Right atrium auricular region (tissue), 2 donors: ENCODE results near the gene GPRC5C. TPM values are rescaled to one million over a fixed set of nuclear protein-coding genes. Genes with fewer than 3 reads are reported as not detected.

Experiments used
- DNase-seq: peaks from one replicate; pipeline ENCODE4 v3.0.0-alpha.2; 2019; ENCODE audit warnings: low spot score
- H3K27ac ChIP-seq, 2 donors: fragments of 200-600 bp; sonication (generic); 1 replicate in 1 of 2; 2 replicates in 1 of 2; pipeline ENCODE4 v1.5.1; 2016 to 2019
- H3K27me3 ChIP-seq, 2 donors: fragments of 200-600 bp; sonication (generic); one replicate each; pipeline versions ENCODE4 v1.5.1 to v1.6.0; 2017 to 2019
- H3K36me3 ChIP-seq: fragments of 200-600 bp; sonication (generic); one replicate; pipeline ENCODE4 v1.5.1; 2016
- H3K4me1 ChIP-seq, 2 donors: fragments of 200-600 bp; sonication (generic); one replicate each; pipeline versions ENCODE4 v1.5.1 to v1.6.0; 2017 to 2019
- H3K4me3 ChIP-seq, 2 donors: fragments of 200-600 bp; sonication (generic); 1 replicate in 1 of 2; 2 replicates in 1 of 2; pipeline ENCODE4 v1.5.1; 2017 to 2019; ENCODE audit warnings: mild to moderate bottlenecking in 1 of 2, moderate library complexity in 1 of 2
- H3K9me3 ChIP-seq, 2 donors: fragments of 200-600 bp; sonication (generic); one replicate each; pipeline ENCODE4 v1.5.1; 2019
- total RNA-seq, 2 donors: library from RNA; depleted of rRNA; stranded (reverse); fragments of >200 nt; gene quantifications; one replicate each; pipeline ENCODE4 v1.1.0, GENCODE V29; 2016
- TF ChIP-seq, protein P1 (sequence below), 2 donors: fragments of 200-600 bp; sonication (generic); IDR thresholded peaks; one replicate each; pipeline ENCODE4 v1.5.1; 2019; ENCODE audit warnings: antibody characterized with exemption in 2 of 2

The GPRC5C gene
- total RNA-seq, 2 donors from 2014 or later = 39.0 to 48.0 TPM

DNA sequence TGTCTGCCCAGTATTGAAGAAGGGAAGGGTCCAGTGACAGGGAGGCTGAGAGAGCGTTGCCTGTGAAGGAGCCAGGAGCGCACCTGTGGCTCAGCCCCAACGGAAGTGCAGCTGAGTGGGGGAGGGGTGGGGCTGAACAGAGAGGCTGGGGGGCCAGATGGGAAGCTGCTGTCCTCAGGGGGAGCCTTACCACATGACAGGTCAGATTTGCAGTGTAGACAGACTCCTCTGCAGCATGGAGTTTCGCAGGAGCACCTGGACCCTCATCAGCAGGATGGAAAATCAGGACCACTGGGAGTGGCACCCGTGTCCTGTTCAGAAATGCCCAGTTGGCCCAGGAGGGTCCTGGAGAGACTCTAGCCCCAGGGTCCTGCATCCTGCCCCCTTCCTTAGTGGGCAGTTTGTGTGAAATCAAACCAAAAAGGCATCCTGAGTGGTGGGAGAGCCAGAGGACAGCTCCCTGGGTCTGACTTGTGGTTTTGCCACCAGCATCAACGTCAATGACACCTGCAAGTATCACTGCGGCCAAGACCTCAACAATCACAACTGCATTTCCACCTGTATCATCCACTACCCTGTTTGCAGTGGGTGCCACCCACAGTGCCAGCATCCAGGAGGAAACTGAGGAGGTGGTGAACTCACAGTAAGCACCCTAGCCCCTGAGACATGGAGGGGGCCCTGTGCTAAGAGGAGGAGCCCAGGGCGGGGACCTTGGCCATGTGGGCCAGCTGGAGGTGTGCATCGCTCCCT lies 42.3 kb downstream of the GPRC5C start:
- TF ChIP-seq, protein P1, sequence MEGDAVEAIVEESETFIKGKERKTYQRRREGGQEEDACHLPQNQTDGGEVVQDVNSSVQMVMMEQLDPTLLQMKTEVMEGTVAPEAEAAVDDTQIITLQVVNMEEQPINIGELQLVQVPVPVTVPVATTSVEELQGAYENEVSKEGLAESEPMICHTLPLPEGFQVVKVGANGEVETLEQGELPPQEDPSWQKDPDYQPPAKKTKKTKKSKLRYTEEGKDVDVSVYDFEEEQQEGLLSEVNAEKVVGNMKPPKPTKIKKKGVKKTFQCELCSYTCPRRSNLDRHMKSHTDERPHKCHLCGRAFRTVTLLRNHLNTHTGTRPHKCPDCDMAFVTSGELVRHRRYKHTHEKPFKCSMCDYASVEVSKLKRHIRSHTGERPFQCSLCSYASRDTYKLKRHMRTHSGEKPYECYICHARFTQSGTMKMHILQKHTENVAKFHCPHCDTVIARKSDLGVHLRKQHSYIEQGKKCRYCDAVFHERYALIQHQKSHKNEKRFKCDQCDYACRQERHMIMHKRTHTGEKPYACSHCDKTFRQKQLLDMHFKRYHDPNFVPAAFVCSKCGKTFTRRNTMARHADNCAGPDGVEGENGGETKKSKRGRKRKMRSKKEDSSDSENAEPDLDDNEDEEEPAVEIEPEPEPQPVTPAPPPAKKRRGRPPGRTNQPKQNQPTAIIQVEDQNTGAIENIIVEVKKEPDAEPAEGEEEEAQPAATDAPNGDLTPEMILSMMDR (IDR thresholded peaks at IDR 0.05) = no peak
- DNase-seq = no peak
- Histone ChIP-seq H3K4me3 (no peak overlapping the region), H3K4me1 (no peaks in the 10 kb centered on the region), H3K27ac (no peak overlapping the region), H3K27me3 (no peaks in the 10 kb centered on the region), H3K9me3 (peaks cover 0 to 13% of the 10 kb centered on the region in 2 donors), H3K36me3 (no peaks in the 10 kb centered on the region)

GRCh38 chr17:74475189-74475588 lies 43.3 kb downstream of the GPRC5C start:
- TF ChIP-seq, protein P1 (IDR thresholded peaks at IDR 0.05) = no peak
- Histone ChIP-seq H3K27me3 (no peaks in the 10 kb centered on the region), H3K4me3 (no peak overlapping the region), H3K27ac (no peak overlapping the region), H3K9me3 (peaks cover 0 to 13% of the 10 kb centered on the region in 2 donors), H3K36me3 (no peaks in the 10 kb centered on the region), H3K4me1 (no peaks in the 10 kb centered on the region)
- DNase-seq = no peak

DNA sequence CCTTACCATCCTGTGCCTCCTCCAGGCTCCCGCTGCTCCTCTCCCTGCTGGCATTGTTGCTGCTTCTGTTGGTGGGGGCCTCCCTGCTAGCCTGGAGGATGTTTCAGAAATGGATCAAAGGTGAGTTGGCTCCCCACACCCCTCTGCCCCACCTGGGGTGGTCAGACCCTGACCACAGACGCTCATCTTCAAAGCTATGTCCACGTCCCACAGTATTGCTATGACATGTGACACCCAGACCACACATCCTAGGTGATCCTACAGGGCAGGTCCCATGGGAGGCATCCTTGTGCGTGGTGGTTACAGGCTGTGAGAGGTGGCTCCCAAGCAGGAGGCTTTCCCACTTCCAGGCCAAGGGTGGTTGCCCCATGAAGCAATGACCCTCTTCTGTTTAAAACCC lies 45.5 kb downstream of the GPRC5C start:
- Histone ChIP-seq H3K27me3 (no peaks in the 10 kb centered on the region), H3K27ac (no peak overlapping the region)

GRCh38 chr17:74478420-74479100 lies 46.7 kb downstream of the GPRC5C start:
- Histone ChIP-seq H3K4me1 (no peaks in the 10 kb centered on the region), H3K4me3 (no peak overlapping the region), H3K36me3 (no peaks in the 10 kb centered on the region), H3K9me3 (peaks cover 0 to 13% of the 10 kb centered on the region in 2 donors), H3K27me3 (no peaks in the 10 kb centered on the region), H3K27ac (no peak overlapping the region)
- TF ChIP-seq, protein P1 (IDR thresholded peaks at IDR 0.05) = no peak
- no peak for DNase-seq

More for the DNA sequence above, 45.5 kb downstream of the GPRC5C start:
- TF ChIP-seq, protein P1 (IDR thresholded peaks at IDR 0.05) = no peak
- Histone ChIP-seq H3K9me3 (peaks cover 0 to 13% of the 10 kb centered on the region in 2 donors), H3K4me3 (no peak overlapping the region), H3K36me3 (no peaks in the 10 kb centered on the region), H3K4me1 (no peaks in the 10 kb centered on the region)
- DNase-seq = no peak

DNA sequence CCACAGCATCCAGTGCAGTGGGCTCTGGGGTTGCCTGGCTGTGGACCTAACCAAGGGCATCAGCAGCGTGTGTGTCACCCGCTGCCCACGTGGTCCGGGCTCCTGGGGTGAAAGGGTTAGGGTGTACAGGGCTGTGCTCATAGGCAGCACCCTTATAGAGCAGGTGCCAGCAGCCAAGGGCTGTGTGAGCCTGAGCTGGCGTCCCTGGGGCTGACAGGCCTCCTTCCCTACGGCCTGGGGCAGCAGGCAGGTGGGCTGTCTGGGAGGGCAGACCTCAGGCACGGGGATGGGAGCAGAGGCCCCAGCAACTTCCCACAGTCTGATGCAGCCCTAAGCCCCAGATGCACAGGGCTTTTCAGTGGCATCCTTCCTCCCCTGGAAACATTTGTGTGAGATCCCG lies 48.4 kb downstream of the GPRC5C start:
- no peak for DNase-seq
- Histone ChIP-seq H3K9me3 (peaks cover 0 to 11% of the 10 kb centered on the region in 2 donors), H3K36me3 (no peaks in the 10 kb centered on the region), H3K4me3 (no peak overlapping the region), H3K27ac (no peak overlapping the region), H3K27me3 (no peaks in the 10 kb centered on the region), H3K4me1 (no peaks in the 10 kb centered on the region)
- TF ChIP-seq, protein P1 (IDR thresholded peaks at IDR 0.05) = no peak
